ENCODE results near the gene HAS3.

HAS3 gene

DNA sequence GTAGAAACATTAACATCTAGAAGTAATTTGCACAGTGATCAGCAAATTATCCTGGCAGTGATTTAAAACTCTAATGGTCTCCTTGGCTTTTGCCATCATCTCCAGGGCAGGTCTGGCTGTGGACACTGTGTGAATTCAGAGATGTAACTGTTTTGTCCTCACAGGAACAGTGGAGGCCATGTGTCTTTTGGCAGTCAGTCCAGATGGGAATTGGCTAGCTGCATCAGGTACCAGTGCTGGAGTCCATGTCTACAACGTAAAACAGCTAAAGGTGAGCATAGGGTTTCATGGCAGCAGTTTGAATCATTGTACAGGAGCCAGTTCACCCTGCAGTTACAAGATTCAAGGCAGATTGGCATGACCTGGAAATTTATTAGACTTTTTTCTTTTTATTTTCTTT lies 54.7 kb downstream of the HAS3 start:
- TF ChIP-seq, protein P1, sequence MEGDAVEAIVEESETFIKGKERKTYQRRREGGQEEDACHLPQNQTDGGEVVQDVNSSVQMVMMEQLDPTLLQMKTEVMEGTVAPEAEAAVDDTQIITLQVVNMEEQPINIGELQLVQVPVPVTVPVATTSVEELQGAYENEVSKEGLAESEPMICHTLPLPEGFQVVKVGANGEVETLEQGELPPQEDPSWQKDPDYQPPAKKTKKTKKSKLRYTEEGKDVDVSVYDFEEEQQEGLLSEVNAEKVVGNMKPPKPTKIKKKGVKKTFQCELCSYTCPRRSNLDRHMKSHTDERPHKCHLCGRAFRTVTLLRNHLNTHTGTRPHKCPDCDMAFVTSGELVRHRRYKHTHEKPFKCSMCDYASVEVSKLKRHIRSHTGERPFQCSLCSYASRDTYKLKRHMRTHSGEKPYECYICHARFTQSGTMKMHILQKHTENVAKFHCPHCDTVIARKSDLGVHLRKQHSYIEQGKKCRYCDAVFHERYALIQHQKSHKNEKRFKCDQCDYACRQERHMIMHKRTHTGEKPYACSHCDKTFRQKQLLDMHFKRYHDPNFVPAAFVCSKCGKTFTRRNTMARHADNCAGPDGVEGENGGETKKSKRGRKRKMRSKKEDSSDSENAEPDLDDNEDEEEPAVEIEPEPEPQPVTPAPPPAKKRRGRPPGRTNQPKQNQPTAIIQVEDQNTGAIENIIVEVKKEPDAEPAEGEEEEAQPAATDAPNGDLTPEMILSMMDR (IDR thresholded peaks at IDR 0.05; ENCODE audit: low read depth, low read length) = no peak
- DNase-seq (ENCODE audit: low read depth, low spot score) = no peak
- no peak overlapping the region for H3K4me3 ChIP-seq (ENCODE audit: low read depth, low read length)
- in situ Hi-C loops (cut with HindIII; ENCODE audit: low sequenced_read_pairs) = no loop called here

DNA sequence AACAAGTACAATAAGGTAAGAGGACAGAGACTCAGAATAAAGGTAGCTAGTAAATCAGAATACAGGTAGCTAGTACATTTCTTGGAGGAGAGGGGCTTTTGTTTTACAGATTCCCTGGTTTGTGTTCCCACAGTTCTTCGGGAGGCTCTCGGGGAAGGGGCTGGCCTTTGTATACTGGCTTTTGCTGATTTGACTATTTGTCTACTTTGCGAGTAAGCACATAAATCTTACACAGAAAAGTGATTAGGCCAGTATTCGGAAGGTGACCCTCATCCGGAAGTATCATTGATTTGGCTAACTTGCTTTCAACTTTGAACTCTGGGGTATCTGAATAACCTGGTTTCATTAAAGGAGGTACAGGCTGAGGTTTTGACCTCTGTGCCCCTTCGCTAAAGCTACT lies 60.1 kb downstream of the HAS3 start:
- DNase-seq (ENCODE audit: low read depth, low spot score) = no peak
- in situ Hi-C loops (cut with HindIII; ENCODE audit: low sequenced_read_pairs) = no loop called here
- TF ChIP-seq, protein P1 (IDR thresholded peaks at IDR 0.05; ENCODE audit: low read depth, low read length) = no peak
- no peak overlapping the region for H3K4me3 ChIP-seq (ENCODE audit: low read depth, low read length)

DNA sequence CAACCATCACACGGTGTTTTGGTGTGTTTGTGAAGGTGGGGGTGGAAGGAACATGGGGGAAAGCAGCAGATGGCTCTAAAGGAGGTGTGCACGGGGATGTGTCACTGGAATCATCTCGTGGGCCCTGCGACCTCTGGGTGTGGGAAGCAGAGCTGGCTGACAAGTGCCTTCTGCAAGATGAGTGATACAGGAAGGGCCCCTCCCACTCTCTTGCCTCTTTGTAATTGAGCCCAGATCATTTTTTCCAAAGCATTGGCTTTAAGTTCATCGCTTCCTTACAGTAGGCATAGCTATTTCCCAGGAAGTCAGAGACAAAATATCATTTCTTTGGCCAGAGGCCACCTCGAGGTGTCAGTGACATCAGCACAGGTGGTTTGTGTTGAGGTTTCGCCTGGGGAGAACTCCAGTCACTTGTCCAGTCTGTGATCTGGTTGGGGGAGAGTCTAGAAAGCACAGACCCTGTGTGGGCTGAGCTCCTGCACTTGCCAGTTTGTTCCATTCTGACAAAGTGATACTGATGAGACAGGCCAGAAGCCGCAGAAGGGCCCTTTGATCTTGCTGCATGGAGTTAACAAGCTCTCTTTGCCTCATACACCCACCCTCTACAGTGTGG lies 60.9 kb downstream of the HAS3 start:
- peak; percentile 95 for DNase-seq (ENCODE audit: low read depth, low spot score)
- in situ Hi-C loops (cut with HindIII; ENCODE audit: low sequenced_read_pairs) = no loop called here
- H3K4me3 ChIP-seq (ENCODE audit: low read depth, low read length) = no peak overlapping the region
- TF ChIP-seq, protein P1 (IDR thresholded peaks at IDR 0.05; ENCODE audit: low read depth, low read length) = no peak

DNA sequence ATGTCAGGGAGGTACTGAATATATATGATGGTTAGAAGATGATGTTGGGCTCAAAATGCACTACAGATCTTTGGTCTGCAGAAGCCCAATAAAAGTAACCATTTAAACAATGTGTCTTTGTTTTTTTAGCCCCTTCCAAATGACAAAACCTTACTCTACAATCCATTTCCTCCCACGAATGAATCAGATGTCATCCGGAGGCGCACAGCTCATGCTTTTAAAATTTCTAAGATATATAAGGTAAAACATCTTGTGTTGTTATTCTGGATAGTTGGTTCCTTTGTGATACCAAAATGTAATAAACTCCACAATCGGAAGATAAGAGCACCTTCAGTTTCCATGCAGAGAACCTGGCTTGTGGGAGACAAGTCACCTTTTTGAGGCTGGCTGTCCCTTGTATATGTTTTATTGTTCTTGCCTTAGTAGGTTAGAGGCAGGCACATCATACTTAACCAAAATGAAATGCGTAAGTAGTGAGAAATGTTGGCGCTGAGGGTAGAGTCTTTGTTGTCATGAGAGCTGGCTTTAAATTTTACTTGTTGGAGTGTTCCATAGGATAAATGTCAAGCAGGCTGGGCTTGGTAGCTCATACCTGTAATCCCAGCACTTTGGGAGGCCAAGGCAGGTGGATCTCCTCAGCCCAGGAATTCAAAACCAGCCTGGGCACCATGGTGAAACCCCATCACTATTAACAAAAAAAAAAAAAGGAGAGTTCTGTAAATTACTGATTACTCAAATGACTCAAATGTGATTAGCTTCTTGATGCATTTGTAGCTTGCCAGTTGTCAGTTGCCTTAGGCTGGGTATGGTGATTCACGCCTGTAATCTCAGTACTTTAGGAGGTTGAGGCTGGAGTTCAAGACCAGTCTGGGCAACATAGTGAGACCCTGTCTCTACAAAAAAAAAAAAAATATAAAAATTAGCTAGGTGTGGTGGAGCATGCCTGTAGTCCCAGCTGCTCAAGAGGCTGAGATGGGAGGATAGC lies 61.8 kb downstream of the HAS3 start:
- TF ChIP-seq, protein P1 (IDR thresholded peaks at IDR 0.05; ENCODE audit: low read depth, low read length) = no peak
- H3K4me3 ChIP-seq (ENCODE audit: low read depth, low read length) = no peak overlapping the region
- DNase-seq (ENCODE audit: low read depth, low spot score) = peak; percentile 59
- in situ Hi-C loops (cut with HindIII; ENCODE audit: low sequenced_read_pairs) = no loop called here

Measured in astrocyte of the spinal cord (primary cell).